ENCODE measurements around the gene CLEC16A. TPM values are rescaled to one million over a fixed set of nuclear protein-coding genes. Genes with fewer than 3 reads are reported as not detected.

The CLEC16A gene
- total and polyA plus RNA-seq, 9 of the 15 experiments (the other 6 are each of a cell fraction or from before 2014, with no cell fraction given): 1.00 to 22.3 (median 10.0) TPM

DNA sequence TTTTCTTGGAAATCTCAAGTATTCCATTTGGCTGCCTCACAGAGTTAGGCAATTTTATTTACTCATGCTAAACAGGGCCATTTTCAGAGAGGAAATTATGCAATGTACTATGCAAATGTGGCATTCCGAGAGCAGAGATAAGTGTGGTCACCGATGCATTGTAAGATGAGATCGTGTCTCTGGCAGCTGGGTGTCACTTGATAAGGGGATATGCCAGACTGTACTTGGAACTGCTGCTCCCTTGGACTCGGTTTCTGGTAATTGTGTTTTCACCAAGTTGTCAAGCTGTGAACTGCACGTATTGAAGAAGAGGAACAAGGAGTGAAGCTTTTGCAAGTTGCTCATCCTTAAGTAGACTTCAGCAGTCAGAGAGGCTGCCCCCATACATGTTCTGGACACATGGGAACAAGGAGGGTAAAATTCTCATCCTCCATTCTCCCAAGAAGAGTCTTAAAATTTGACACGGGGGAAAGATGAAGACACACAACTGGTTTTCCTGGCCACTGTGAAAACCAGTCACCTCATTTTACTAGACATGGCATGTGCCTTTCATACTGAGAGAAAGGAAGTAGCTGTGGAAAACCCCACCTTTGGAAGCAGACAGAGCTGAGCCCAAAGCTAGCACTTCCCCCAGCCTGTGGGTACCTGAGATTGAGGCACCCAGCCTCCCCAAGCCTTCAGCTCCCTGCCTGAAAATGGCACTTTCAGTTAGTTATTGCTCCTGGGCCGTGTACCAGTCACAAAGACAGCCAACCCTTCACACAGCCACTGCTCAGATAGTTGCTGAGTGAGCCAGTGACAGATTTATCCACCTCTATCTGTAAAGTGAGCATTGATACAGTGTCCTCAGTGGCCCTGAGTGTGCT is 160.9 kb downstream of the CLEC16A start (continued):
- TF ChIP-seq, protein P1, sequence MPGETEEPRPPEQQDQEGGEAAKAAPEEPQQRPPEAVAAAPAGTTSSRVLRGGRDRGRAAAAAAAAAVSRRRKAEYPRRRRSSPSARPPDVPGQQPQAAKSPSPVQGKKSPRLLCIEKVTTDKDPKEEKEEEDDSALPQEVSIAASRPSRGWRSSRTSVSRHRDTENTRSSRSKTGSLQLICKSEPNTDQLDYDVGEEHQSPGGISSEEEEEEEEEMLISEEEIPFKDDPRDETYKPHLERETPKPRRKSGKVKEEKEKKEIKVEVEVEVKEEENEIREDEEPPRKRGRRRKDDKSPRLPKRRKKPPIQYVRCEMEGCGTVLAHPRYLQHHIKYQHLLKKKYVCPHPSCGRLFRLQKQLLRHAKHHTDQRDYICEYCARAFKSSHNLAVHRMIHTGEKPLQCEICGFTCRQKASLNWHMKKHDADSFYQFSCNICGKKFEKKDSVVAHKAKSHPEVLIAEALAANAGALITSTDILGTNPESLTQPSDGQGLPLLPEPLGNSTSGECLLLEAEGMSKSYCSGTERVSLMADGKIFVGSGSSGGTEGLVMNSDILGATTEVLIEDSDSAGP (CRISPR knock-in tag; IDR thresholded peaks at IDR 0.05): 0 out of 2 replicates have a peak, but pooled peaks have one; percentile 6
- TF ChIP-seq POU5F1 (IDR thresholded peaks at IDR 0.05; ENCODE audit: borderline replicate concordance, low read depth, low read length, partially characterized antibody) (no peak), NONO (IDR thresholded peaks at IDR 0.05; ENCODE audit: low read depth in 2 of 2, low read length in 1 of 2) (peak in 1 of 2 experiments; percentile 82; a peak in 2 of 4 replicates), TAL1 (IDR thresholded peaks at IDR 0.05) (peak; percentile 99), SRSF9 (IDR thresholded peaks at IDR 0.05; ENCODE audit: borderline replicate concordance, low read depth, low read length) (no peak), MAFK (IDR thresholded peaks at IDR 0.05; ENCODE audit: low read length) (no peak), TEAD1 (CRISPR knock-in tag; IDR thresholded peaks at IDR 0.05) (peak; percentile 96 to 98), ZNF316 (IDR thresholded peaks at IDR 0.05) (no peak), HMGN3 (IDR thresholded peaks at IDR 0.05; ENCODE audit: borderline replicate concordance, extremely low read depth, insufficient read length, low read depth, low read length) (peak; percentile 81), SMARCA5 (IDR thresholded peaks at IDR 0.05) (no peak), ZNF586 (CRISPR knock-in tag; conservative IDR thresholded peaks at IDR 0.05) (no peak), FUS (optimal IDR thresholded peaks at IDR 0.05; ENCODE audit: low read depth, low read length) (no peak), NBN (IDR thresholded peaks at IDR 0.05; ENCODE audit: low read depth) (peak; percentile 92), POLR3A (IDR thresholded peaks at IDR 0.05; ENCODE audit: borderline replicate concordance, extremely low read depth, insufficient read depth, insufficient read length) (no peak), ATF1 (CRISPR knock-in tag; IDR thresholded peaks at IDR 0.05) (no peak), ATF1 (tag; IDR thresholded peaks at IDR 0.05) (peak; percentile 91), CHD1 (IDR thresholded peaks at IDR 0.05; ENCODE audit: low read length) (no peak), SAFB2 (IDR thresholded peaks at IDR 0.05; ENCODE audit: borderline replicate concordance, low read depth, low read length, severe bottlenecking) (no peak), RHOXF2B (CRISPR knock-in tag; conservative IDR thresholded peaks at IDR 0.05) (no peak)
- TF ChIP-seq, protein P2, sequence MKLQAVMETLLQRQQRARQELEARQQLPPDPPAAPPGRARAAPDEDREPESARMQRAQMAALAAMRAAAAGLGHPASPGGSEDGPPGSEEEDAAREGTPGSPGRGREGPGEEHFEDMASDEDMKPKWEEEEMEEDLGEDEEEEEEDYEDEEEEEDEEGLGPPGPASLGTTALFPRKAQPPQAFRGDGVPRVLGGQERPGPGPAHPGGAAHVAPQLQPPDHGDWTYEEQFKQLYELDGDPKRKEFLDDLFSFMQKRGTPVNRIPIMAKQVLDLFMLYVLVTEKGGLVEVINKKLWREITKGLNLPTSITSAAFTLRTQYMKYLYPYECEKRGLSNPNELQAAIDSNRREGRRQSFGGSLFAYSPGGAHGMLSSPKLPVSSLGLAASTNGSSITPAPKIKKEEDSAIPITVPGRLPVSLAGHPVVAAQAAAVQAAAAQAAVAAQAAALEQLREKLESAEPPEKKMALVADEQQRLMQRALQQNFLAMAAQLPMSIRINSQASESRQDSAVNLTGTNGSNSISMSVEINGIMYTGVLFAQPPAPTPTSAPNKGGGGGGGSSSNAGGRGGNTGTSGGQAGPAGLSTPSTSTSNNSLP (IDR thresholded peaks at IDR 0.05; ENCODE audit: borderline replicate concordance, low read depth, low read length): peak; percentile 97
- TF ChIP-seq, protein P3, sequence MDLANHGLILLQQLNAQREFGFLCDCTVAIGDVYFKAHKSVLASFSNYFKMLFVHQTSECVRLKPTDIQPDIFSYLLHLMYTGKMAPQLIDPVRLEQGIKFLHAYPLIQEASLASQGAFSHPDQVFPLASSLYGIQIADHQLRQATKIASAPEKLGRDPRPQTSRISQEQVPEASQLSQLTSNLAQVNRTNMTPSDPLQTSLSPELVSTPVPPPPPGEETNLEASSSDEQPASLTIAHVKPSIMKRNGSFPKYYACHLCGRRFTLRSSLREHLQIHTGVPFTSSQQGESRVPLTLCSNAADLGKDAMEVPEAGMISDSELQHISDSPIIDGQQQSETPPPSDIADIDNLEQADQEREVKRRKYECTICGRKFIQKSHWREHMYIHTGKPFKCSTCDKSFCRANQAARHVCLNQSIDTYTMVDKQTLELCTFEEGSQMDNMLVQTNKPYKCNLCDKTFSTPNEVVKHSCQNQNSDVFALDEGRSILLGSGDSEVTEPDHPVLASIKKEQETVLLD (IDR thresholded peaks at IDR 0.05): peak; percentile 90
- TF ChIP-seq, protein P4, sequence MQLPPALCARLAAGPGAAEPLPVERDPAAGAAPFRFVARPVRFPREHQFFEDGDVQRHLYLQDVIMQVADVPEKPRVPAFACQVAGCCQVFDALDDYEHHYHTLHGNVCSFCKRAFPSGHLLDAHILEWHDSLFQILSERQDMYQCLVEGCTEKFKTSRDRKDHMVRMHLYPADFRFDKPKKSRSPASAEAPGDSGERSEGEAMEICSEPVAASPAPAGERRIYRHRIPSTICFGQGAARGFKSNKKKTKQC (CRISPR knock-in tag; IDR thresholded peaks at IDR 0.05): no peak

Measured in K562 (cell line).